HG03196 (cell line): Measurements from ENCODE around the gene AOAH.
A peak's percentile ranks its signal among the peaks of the same experiment; 100 is the strongest.
"Not testable (repeated sequence)": the region's sequence is repeated elsewhere in the genome, so short reads cannot be mapped to it uniquely, and the experiment has no call there.

Experiments used
- ATAC-seq: cut with Tn5 transposase; IDR thresholded peaks from one replicate; pipeline ENCODE4 v1.9.1; 2021; ENCODE audit not compliant: unreplicated experiment

Gene AOAH

GRCh38 chr7:36739351-36739750 lies 15.1 kb upstream of the AOAH start:
- ATAC-seq = no peak

- ATAC-seq = peak; percentile 78
These were observed 12.6 kb upstream of the AOAH start for GRCh38 chr7:36736899-36737211.

GRCh38 chr7:36736090-36736898 lies 12.0 kb upstream of the AOAH start:
- peak; percentile 27 for ATAC-seq

GRCh38 chr7:36735172-36735571 lies 10.9 kb upstream of the AOAH start:
- ATAC-seq = no peak

- no peak for ATAC-seq
These were observed 10.4 kb upstream of the AOAH start for GRCh38 chr7:36734731-36735130.

- ATAC-seq = no peak
These were observed 9.1 kb upstream of the AOAH start for GRCh38 chr7:36733411-36733810.

- no peak for ATAC-seq
These were observed 8.5 kb upstream of the AOAH start for GRCh38 chr7:36732806-36733205.

GRCh38 chr7:36730046-36730445 lies 5.8 kb upstream of the AOAH start:
- ATAC-seq = no peak

- ATAC-seq = no peak
These were observed 3.8 kb upstream of the AOAH start for GRCh38 chr7:36728143-36728542.

GRCh38 chr7:36726806-36727503 lies 2.7 kb upstream of the AOAH start:
- no peak for ATAC-seq

GRCh38 chr7:36726311-36726710 lies 2.0 kb upstream of the AOAH start:
- no peak for ATAC-seq

- ATAC-seq = no peak
These were observed 702 bp upstream of the AOAH start for GRCh38 chr7:36724996-36725395.

GRCh38 chr7:36723291-36723690 lies 1.0 kb downstream of the AOAH start:
- ATAC-seq = no peak

GRCh38 chr7:36719083-36719632 lies 5.1 kb downstream of the AOAH start:
- no peak for ATAC-seq

GRCh38 chr7:36717586-36717985 lies 6.7 kb downstream of the AOAH start:
- no peak for ATAC-seq

GRCh38 chr7:36716802-36717201 lies 7.5 kb downstream of the AOAH start:
- not testable (repeated sequence) for ATAC-seq

GRCh38 chr7:36712015-36712414 lies 12.3 kb downstream of the AOAH start:
- ATAC-seq = no peak

GRCh38 chr7:36711256-36711655 lies 13.0 kb downstream of the AOAH start:
- no peak for ATAC-seq

- no peak for ATAC-seq
These were observed 14.0 kb downstream of the AOAH start for GRCh38 chr7:36710186-36710791.

GRCh38 chr7:36708767-36709166 lies 15.5 kb downstream of the AOAH start:
- ATAC-seq = no peak

- no peak for ATAC-seq
These were observed 16.4 kb downstream of the AOAH start for GRCh38 chr7:36707898-36708297.

GRCh38 chr7:36707465-36707864 lies 16.8 kb downstream of the AOAH start:
- no peak for ATAC-seq
